ENCODE measurements around the gene FRMD7. TPM values are rescaled to one million over a fixed set of nuclear protein-coding genes. Genes with fewer than 3 reads are reported as not detected.
A peak's percentile ranks its signal among the peaks of the same experiment; 100 is the strongest.
"Not testable (repeated sequence)": the region's sequence is repeated elsewhere in the genome, so short reads cannot be mapped to it uniquely, and the experiment has no call there.

FRMD7 gene
- total and polyA plus RNA-seq, 2 donors from 2014 or later = 0.19 to 2.5 TPM

GRCh38 chrX:132063334-132063733 lies 64.5 kb downstream of the FRMD7 start:
- no peaks in the 10 kb centered on the region for H3K4me1 ChIP-seq (ENCODE audit: control insufficient read depth in 2 of 3, insufficient read depth in 2 of 3, low read depth in 1 of 3, low read length in 3 of 3)
- DNase-seq (no peak), FAIRE-seq (no peak)
- H3K36me3 ChIP-seq (ENCODE audit: control insufficient read depth in 2 of 3, insufficient read depth in 3 of 3, low read length in 3 of 3) = no peaks in the 10 kb centered on the region
- peaks cover 13% of the 10 kb centered on the region for H3K27me3 ChIP-seq (ENCODE audit: control insufficient read depth, insufficient read depth, low read length)
- H3K4me3 ChIP-seq (ENCODE audit: low read length in 3 of 3) = no peak overlapping the region
- no peak overlapping the region for H3K9ac ChIP-seq (ENCODE audit: low read length in 3 of 3)
- TF ChIP-seq CTCF (IDR thresholded peaks at IDR 0.05; ENCODE audit: borderline replicate concordance, extremely low read depth, insufficient read depth) = no peak
- no peak overlapping the region for H3K27ac ChIP-seq (ENCODE audit: low read depth in 2 of 2, low read length in 2 of 2)
- H3K9me3 ChIP-seq (ENCODE audit: control insufficient read depth in 2 of 3, insufficient read depth in 1 of 3, low read length in 3 of 3) = no peaks in the 10 kb centered on the region
- intact Hi-C loops (cut with DNase I) = no loop called here

- H3K36me3 ChIP-seq (ENCODE audit: control insufficient read depth in 2 of 3, insufficient read depth in 3 of 3, low read length in 3 of 3) = no peaks in the 10 kb centered on the region
- FAIRE-seq = no peak
- H3K4me3 ChIP-seq (ENCODE audit: low read length in 3 of 3) = no peak overlapping the region
- intact Hi-C loops (cut with DNase I) = no loop called here
- no peaks in the 10 kb centered on the region for H3K9me3 ChIP-seq (ENCODE audit: control insufficient read depth in 2 of 3, insufficient read depth in 1 of 3, low read length in 3 of 3)
- no peak overlapping the region for H3K9ac ChIP-seq (ENCODE audit: low read length in 3 of 3)
- peaks cover 18% of the 10 kb centered on the region for H3K27me3 ChIP-seq (ENCODE audit: control insufficient read depth, insufficient read depth, low read length)
- TF ChIP-seq CTCF (IDR thresholded peaks at IDR 0.05; ENCODE audit: borderline replicate concordance, extremely low read depth, insufficient read depth) = no peak
- H3K27ac ChIP-seq (ENCODE audit: low read depth in 2 of 2, low read length in 2 of 2) = no peak overlapping the region
- DNase-seq = no peak
- no peaks in the 10 kb centered on the region for H3K4me1 ChIP-seq (ENCODE audit: control insufficient read depth in 2 of 3, insufficient read depth in 2 of 3, low read depth in 1 of 3, low read length in 3 of 3)
Observed at GRCh38 chrX:132059973-132060540, 67.8 kb downstream of the FRMD7 start.

GRCh38 chrX:132058975-132059374 lies 68.8 kb downstream of the FRMD7 start:
- no peak overlapping the region for H3K4me3 ChIP-seq (ENCODE audit: low read length in 3 of 3)
- no peaks in the 10 kb centered on the region for H3K9me3 ChIP-seq (ENCODE audit: control insufficient read depth in 2 of 3, insufficient read depth in 1 of 3, low read length in 3 of 3)
- peaks cover 17% of the 10 kb centered on the region for H3K27me3 ChIP-seq (ENCODE audit: control insufficient read depth, insufficient read depth, low read length)
- no peak for TF ChIP-seq CTCF (IDR thresholded peaks at IDR 0.05; ENCODE audit: borderline replicate concordance, extremely low read depth, insufficient read depth)
- no peak overlapping the region for H3K9ac ChIP-seq (ENCODE audit: low read length in 3 of 3)
- DNase-seq = no peak
- no peak overlapping the region for H3K27ac ChIP-seq (ENCODE audit: low read depth in 2 of 2, low read length in 2 of 2)
- H3K36me3 ChIP-seq (ENCODE audit: control insufficient read depth in 2 of 3, insufficient read depth in 3 of 3, low read length in 3 of 3) = no peaks in the 10 kb centered on the region
- FAIRE-seq = peak; percentile 80
- H3K4me1 ChIP-seq (ENCODE audit: control insufficient read depth in 2 of 3, insufficient read depth in 2 of 3, low read depth in 1 of 3, low read length in 3 of 3) = no peaks in the 10 kb centered on the region
- intact Hi-C loops (cut with DNase I) = no loop called here

GRCh38 chrX:132058050-132058449 lies 69.8 kb downstream of the FRMD7 start:
- no peak for TF ChIP-seq CTCF (IDR thresholded peaks at IDR 0.05; ENCODE audit: borderline replicate concordance, extremely low read depth, insufficient read depth)
- H3K27ac ChIP-seq (ENCODE audit: low read depth in 2 of 2, low read length in 2 of 2) = no peak overlapping the region
- DNase-seq (no peak), FAIRE-seq (no peak)
- no peaks in the 10 kb centered on the region for H3K9me3 ChIP-seq (ENCODE audit: control insufficient read depth in 2 of 3, insufficient read depth in 1 of 3, low read length in 3 of 3)
- no peaks in the 10 kb centered on the region for H3K4me1 ChIP-seq (ENCODE audit: control insufficient read depth in 2 of 3, insufficient read depth in 2 of 3, low read depth in 1 of 3, low read length in 3 of 3)
- no peak overlapping the region for H3K9ac ChIP-seq (ENCODE audit: low read length in 3 of 3)
- intact Hi-C loops (cut with DNase I) = no loop called here
- H3K36me3 ChIP-seq (ENCODE audit: control insufficient read depth in 2 of 3, insufficient read depth in 3 of 3, low read length in 3 of 3) = no peaks in the 10 kb centered on the region
- H3K27me3 ChIP-seq (ENCODE audit: control insufficient read depth, insufficient read depth, low read length) = peaks cover 14% of the 10 kb centered on the region
- H3K4me3 ChIP-seq (ENCODE audit: low read length in 3 of 3) = no peak overlapping the region

GRCh38 chrX:132051778-132052177 lies 76.0 kb downstream of the FRMD7 start:
- FAIRE-seq = not testable (repeated sequence)

More at GRCh38 chrX:132051778-132052177, 76.0 kb downstream of the FRMD7 start:
- H3K9me3 ChIP-seq (ENCODE audit: control insufficient read depth in 2 of 3, insufficient read depth in 1 of 3, low read length in 3 of 3); H3K9ac ChIP-seq (ENCODE audit: low read length in 3 of 3); H3K4me1 ChIP-seq (ENCODE audit: control insufficient read depth in 2 of 3, insufficient read depth in 2 of 3, low read depth in 1 of 3, low read length in 3 of 3); H3K27me3 ChIP-seq (ENCODE audit: control insufficient read depth, insufficient read depth, low read length); H3K36me3 ChIP-seq (ENCODE audit: control insufficient read depth in 2 of 3, insufficient read depth in 3 of 3, low read length in 3 of 3); H3K27ac ChIP-seq (ENCODE audit: low read depth in 2 of 2, low read length in 2 of 2); H3K4me3 ChIP-seq (ENCODE audit: low read length in 3 of 3); DNase-seq; intact Hi-C loops (cut with DNase I): not testable (repeated sequence)
